GM21576 (cell line): ENCODE results near the gene CDH23.

Experiments
- ATAC-seq: cut with Tn5 transposase; IDR thresholded peaks from one replicate; pipeline ENCODE4 v1.9.1; 2021; ENCODE audit warnings: mild to moderate bottlenecking, moderate library complexity; ENCODE audit not compliant: unreplicated experiment

Gene CDH23

GRCh38 chr10:71761541-71762113 lies 364.9 kb downstream of the CDH23 start:
- no peak for ATAC-seq

- no peak for ATAC-seq
Measured at GRCh38 chr10:71762324-71762723, 365.6 kb downstream of the CDH23 start.

DNA sequence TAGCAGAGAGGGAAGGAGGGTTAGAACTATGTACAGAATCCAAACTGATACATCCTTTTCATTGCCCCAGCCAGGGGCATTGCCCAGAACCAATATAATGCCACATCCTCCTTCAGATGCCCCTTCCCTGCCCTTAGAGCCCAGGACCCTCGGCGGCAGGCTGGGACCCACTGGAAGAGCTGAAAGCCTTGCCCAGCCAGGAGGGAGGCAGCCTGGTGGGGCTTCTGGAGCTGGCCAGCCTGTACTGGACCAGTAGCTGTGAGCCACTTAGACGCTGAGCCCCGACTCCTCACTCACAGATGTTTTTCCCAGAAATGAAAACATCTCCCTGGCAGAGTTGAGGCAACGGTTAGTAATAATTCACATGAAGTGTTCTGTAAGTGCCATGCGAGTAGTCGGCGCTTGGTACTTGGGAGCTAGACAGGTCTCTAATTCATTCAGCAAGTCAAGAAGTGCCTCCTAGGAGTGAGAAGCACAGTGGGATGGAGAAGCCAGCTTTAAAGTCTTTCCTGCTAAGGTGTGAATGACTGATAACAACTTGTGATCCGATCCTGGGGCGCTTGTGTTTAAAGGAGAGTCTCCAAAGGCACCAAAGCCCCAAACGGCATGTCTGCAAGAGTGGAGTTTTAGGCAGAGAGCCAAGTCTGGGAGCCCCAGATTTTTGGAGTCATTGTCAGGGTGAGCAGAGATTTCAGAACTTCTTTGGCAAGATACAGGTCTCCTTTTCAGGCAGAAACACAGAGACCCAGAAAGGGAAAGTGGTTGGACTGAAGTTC lies 366.8 kb downstream of the CDH23 start:
- no peak for ATAC-seq

DNA sequence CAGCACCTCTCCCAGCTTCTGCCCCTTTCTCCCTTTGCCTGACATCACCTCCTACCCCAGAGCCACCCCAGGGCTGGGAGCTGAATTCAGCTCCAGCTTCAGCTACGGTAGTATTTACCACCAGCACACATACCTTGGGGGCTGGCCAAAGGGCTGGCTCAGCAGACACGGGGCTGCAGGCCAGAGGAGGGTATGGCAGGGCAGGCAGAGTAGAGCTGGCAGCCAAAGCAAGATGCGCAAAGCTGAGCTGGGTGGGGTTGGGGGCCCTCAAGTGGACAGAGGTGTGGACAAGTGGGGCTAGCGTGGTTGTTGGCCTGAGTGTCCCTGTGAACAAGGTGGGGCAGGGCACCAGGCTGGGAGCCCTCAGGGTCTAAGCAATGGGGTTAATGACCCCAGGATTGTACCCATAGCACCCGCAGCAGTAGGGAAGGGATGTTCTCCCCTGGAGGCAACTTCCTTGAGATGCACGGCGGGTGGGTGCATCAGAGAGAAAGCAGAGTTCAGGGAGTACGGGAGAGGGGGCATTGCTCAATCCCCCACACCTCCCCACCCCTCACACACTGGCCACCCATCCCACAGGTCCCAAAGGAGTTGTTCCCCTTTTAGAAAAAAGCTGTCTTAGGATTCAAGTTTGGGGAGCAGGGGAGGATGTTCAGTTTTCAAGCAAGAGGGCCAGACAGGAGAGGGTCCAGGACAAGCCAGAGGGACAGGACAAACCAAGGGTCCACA lies 368.6 kb downstream of the CDH23 start:
- ATAC-seq = no peak

DNA sequence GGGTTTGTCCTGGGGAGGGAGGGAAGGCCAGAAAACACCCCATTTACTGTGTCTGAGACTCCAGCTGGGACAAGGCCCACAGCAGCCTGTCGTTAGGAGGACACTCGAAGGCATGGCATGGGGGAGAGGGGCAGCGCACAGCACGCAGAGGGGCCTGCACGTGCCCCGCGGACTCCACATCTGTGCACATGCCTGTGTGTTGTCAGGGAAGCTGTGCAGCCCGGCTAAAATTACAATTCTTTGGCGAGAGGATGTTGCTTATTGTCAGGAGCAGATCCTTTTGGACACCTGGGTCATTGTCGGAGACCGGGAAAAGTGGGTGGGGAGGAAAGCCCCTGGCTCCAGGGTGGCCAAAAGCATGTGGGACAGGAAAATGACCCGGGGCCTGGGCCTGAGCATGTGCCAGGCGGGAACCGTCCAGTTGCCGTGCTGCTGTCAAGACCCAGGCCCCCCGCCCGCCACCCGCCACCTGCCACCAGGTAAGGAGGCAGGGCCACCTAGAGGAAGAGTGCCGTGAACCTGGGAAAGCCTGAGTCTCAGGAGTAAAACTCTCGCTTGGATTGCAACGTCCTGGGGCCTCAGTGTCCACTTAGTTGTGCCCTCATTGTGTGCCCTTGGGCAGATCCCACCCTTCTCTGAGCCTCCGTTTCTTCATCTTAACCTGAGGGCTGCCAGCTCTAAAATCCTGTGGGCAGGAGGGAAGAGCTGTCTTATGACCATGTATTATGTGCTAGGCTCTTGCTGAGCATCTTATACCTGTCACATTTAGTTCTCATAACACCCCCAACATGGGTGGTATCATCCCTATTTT lies 369.4 kb downstream of the CDH23 start:
- no peak for ATAC-seq

DNA sequence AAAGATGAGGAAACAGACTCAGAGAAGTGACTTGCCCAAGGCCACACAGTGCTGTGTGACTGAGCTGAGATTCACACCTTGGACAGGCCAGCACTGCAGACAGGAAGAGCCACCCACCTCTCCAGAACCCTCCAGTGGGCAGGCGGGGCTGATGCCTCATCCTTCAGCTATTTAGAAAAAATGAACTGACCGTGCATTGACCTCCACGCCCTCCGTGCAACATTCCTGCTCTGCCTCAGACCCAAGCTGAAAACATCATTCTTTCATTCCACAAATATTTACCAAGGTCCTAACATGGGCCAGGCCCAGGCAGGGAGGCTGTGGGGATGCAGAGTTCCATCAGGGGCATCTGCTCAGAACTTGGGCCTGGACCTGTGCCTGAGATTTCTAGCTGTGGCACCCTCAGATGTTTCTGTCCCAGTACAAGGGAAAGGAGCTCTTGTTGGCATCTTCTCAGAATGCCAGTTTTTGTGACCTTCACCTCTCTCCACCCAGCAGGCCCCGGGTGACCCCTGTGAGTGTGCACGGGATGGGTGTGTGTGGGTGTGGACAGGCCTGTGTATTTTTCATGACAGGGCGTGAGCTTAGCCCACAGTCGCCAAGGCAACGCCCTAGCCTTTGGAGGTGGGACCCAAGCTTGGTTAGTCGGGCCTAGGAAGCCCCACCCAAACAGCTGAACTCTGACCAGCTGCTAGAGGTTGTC lies 370.1 kb downstream of the CDH23 start:
- ATAC-seq = no peak

GRCh38 chr10:71767420-71768035 lies 370.8 kb downstream of the CDH23 start:
- ATAC-seq = no peak

GRCh38 chr10:71769279-71769823 lies 372.6 kb downstream of the CDH23 start:
- peak; percentile 24 for ATAC-seq

DNA sequence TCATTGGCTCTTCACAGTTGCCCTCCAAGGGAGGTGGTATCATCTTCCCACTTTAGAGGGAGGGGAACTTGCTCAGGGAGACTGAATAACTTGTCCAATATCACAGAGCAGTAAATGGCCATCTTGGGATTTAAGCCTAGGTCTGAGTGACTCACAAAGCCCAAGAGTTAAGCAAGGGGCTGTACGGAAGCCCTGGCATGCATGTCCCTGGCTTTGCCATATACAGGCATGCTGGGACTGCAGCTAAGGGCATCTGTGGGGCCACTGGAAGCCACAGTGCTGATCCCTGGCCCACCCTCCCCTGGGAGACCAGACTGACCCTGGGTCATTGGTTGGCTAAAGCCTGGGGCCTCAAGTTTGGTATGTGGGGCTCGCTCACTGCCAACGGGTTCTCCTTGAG lies 373.5 kb downstream of the CDH23 start:
- ATAC-seq = no peak

GRCh38 chr10:71770789-71771188 lies 374.1 kb downstream of the CDH23 start:
- ATAC-seq = no peak

DNA sequence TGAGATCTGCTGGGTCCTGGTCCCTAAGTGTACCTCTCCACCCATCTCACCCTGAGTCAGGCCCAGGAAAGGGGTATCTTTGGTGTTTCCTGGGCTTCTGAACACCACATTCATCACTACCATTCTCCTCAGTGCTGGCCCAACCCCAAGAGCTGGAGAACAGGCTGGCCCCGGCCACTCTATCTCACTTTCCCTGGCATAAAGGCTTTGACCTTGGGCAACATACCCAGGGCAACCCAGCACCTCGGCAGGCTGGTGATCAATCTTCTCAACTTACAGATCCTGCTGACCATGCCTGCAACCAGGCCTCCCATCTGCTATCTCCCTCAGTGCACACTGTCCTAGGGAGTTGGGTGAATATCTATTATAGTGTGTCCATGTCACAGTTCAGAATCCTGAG lies 374.5 kb downstream of the CDH23 start:
- ATAC-seq = no peak

DNA sequence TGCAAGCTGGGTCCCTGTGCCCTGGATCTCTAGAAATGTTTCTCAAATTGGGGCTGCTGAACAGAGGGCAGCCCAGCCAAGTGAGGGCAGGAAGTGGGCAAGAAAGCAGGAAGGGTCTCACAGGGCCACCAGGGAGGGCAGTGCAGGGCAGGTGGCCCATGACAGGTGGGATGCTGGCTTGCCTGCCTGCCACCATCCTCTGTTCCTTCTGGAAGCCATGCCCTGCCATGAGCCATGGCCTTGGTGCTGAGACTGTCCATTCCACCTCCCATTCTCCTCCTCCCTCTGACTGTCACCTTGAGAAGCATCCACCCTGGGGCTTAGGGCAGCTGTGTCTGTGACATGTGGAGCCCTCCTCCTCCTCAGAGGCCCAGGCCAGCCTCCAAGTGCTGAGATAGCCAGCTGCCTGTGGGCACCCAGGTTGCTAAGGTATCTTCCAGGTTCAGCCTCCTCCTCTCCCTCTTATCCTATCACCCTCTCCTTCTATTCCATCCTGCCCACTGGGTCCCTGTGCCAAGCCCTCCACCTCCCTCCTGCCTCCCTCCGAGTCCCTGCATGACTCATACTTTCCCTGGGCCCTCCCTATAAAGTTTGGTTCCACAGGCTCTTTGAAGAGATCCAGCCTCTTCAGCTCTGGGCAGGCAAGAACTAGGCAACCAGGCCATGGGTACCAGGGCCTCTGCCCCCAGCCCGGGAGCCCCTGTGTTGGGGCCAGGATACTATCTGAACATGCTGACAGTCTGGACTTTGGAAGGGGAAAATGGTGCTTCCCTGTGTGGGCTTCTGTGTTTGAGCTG lies 375.3 kb downstream of the CDH23 start:
- ATAC-seq = no peak

- ATAC-seq = no peak
Measured at GRCh38 chr10:71772832-71773220, 376.1 kb downstream of the CDH23 start.

- peak; percentile 57 for ATAC-seq
Measured at GRCh38 chr10:71773221-71773971, 376.7 kb downstream of the CDH23 start, which contains the start of gene VSIR. VSIR (minus strand) TSS chr10:71773520; CDS start chr10:71773439, 81 bp downstream.

DNA sequence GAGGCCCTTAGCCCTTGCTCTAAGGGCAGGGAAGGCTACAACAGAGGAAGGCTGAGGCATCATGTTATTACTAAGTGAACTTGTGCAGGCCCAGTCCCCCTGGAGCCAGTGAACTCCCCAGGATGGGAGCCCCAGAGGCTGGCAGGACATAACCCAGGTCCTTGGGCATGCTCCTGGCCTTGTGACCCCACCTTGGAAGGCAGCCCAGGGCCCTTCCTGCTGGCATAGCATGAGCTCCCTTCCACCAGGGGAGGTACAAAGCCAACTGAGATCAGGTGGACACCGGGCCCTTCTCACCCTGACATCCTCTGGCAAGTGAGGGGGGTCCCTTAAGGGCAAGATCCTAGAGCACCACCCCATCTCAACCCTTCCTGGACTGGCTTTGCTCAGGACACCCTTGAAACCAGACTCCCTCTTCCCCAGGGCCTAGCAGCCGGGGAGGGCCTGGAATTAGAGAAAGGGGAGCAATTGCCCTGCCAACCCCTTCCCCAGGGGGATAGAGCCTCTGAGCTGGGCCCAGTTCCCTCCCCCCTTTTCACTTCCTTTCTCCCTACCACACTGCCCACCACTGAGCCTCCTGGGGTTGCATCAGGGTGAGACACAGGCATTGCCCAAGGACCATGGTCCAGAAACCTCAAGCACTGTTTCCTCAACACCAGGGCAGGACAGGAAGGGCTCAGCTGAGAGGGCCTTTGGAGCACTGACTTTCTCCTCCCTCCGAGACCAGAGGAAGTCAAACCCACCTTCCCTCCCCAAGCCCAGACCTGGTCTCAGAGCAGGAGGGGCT lies 378.4 kb downstream of the CDH23 start:
- no peak for ATAC-seq

GRCh38 chr10:71776481-71776925 lies 379.8 kb downstream of the CDH23 start:
- ATAC-seq = no peak

DNA sequence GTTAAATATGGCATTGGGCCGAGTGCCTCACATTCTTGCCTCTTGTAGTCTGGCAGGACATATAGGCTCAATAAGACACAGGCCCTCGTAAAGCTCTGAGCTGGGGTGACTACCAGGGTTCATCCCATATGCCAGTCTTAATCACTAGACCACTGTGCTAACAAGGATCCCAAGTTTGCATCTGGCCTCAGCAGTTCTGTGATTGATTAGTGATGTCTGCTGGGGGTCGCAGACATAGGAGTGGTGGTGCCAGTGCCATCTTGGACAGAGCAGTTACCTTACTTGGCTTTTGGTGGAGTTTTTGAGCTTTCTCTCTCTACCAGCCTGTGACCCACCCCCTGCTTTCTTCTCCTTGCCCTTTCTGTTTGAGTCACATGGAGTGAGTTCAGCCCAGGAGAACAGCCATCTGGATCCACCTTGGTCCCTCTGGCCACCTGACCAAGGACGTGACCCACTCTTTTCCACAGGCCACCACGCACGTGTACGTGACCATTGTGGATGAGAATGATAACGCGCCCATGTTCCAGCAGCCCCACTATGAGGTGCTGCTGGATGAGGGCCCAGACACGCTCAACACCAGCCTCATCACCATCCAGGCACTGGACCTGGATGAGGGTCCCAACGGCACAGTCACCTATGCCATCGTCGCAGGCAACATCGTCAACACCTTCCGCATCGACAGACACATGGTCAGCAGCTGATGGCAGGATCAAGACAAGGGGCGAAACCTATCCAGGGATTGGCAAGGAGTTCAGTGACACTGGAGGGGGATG lies 380.7 kb downstream of the CDH23 start:
- no peak for ATAC-seq
